Loucy (cell line): ENCODE results near the gene ARHGAP4.

Experiments used
- H2AFZ ChIP-seq: fragments of 200-600 bp; sonication (generic); 2 replicates; pipeline ENCODE4 v1.6.0; 2016; ENCODE audit warnings: antibody characterized with exemption, mild to moderate bottlenecking, low read length, moderate library complexity
- H3F3A ChIP-seq: fragments of 200-600 bp; 2 replicates; pipeline ENCODE4 v1.6.0; 2016; ENCODE audit warnings: antibody characterized with exemption, low read depth, mild to moderate bottlenecking
- H3K27me3 ChIP-seq: fragments of 200-600 bp; sonication (generic); 2 replicates; pipeline ENCODE4 v1.6.1; 2014; ENCODE audit warnings: low read length, mild to moderate bottlenecking; ENCODE audit not compliant: insufficient read depth, poor library complexity, severe bottlenecking
- H3K36me3 ChIP-seq: fragments of 200-600 bp; sonication (generic); 2 replicates; pipeline ENCODE4 v1.6.1; 2016; ENCODE audit warnings: low read length; ENCODE audit not compliant: insufficient read depth
- H3K4me1 ChIP-seq: fragments of 200-600 bp; sonication (generic); 2 replicates; pipeline ENCODE4 v1.5.1; 2014; ENCODE audit warnings: low read length, mild to moderate bottlenecking; ENCODE audit not compliant: insufficient read depth, poor library complexity, severe bottlenecking
- H3K4me2 ChIP-seq: fragments of 200-600 bp; sonication (generic); 2 replicates; pipeline ENCODE4 v1.6.0; 2014; ENCODE audit warnings: antibody characterized with exemption, low read length, low read depth, mild to moderate bottlenecking; ENCODE audit not compliant: poor library complexity, severe bottlenecking
- H3K4me3 ChIP-seq: fragments of 200-600 bp; sonication (generic); 2 replicates; pipeline ENCODE4 v1.5.1; 2014; ENCODE audit warnings: low read length, mild to moderate bottlenecking, mixed read lengths; ENCODE audit not compliant: poor library complexity, severe bottlenecking
- H3K79me2 ChIP-seq: fragments of 200-600 bp; sonication (generic); 2 replicates; pipeline ENCODE4 v1.6.1; 2014; ENCODE audit warnings: low read length; ENCODE audit not compliant: insufficient read depth
- H3K9ac ChIP-seq: fragments of 200-600 bp; sonication (generic); 2 replicates; pipeline ENCODE4 v1.6.0; 2014; ENCODE audit warnings: mild to moderate bottlenecking, low read depth, low read length, moderate library complexity; ENCODE audit not compliant: poor library complexity, severe bottlenecking
- H3K9me2 ChIP-seq: fragments of 200-600 bp; sonication (generic); replicated peaks from 2 replicates; pipeline ENCODE4 v1.6.1; 2016; ENCODE audit warnings: low read depth, low read length, mixed read lengths
- H3K9me3 ChIP-seq: fragments of 200-600 bp; sonication (generic); 2 replicates; pipeline ENCODE4 v1.6.1; 2014; ENCODE audit warnings: mild to moderate bottlenecking, antibody characterized with exemption, low read length, low read depth; ENCODE audit not compliant: insufficient read depth
- H4K20me1 ChIP-seq: fragments of 200-600 bp; sonication (generic); 2 replicates; pipeline ENCODE4 v1.6.0; 2014; ENCODE audit warnings: antibody characterized with exemption, low read length, mild to moderate bottlenecking; ENCODE audit not compliant: insufficient read depth, poor library complexity, severe bottlenecking
- CTCF ChIP-seq: fragments of 200-600 bp; sonication (generic); conservative IDR thresholded peaks from 2 replicates; pipeline ENCODE4 v1.5.1; 2014; ENCODE audit warnings: mild to moderate bottlenecking, antibody characterized with exemption, low read length
- EZH2phosphoT487 ChIP-seq: fragments of 200-600 bp; IDR thresholded peaks from 2 replicates; pipeline ENCODE4 v1.6.1; 2018; ENCODE audit warnings: antibody characterized with exemption, mild to moderate bottlenecking, moderate library complexity, borderline replicate concordance

Gene ARHGAP4

GRCh38 chrX:153905481-153906095 is 20.5 kb downstream of the ARHGAP4 start:
- Histone ChIP-seq H3K4me2 (no peak overlapping the region), H3F3A (peaks cover 2% of the 10 kb centered on the region; the same call in 1 of the 2 replicates), H3K79me2 (no peaks in the 10 kb centered on the region), H3K9me2 (no peaks in the 10 kb centered on the region), H3K9me3 (no peaks in the 10 kb centered on the region), H3K9ac (no peak overlapping the region), H3K36me3 (no peaks in the 10 kb centered on the region), H2AFZ (no peak overlapping the region), H3K4me1 (peaks cover 23% of the 10 kb centered on the region), H4K20me1 (no peaks in the 10 kb centered on the region), H3K27me3 (no peaks in the 10 kb centered on the region), H3K4me3 (no peak overlapping the region)
- no peak for TF ChIP-seq EZH2phosphoT487

GRCh38 chrX:153903991-153904957 is 21.8 kb downstream of the ARHGAP4 start, which contains the start of gene AVPR2:
AVPR2 (plus strand) TSS chrX:153904673; CDS start chrX:153905146, 473 bp downstream.
- Histone ChIP-seq H3K27me3 (no peaks in the 10 kb centered on the region), H3K4me2 (no peak within 1 kb of the TSS), H3K4me1 (peaks cover 26% of the 10 kb centered on the region)

GRCh38 chrX:153903238-153903980 is 22.7 kb downstream of the ARHGAP4 start:
- no peaks in the 10 kb centered on the region for H3K27me3 ChIP-seq

More at GRCh38 chrX:153903991-153904957, 21.8 kb downstream of the ARHGAP4 start, which contains the start of gene AVPR2:
- no peaks in the 10 kb centered on the region for H3K79me2 ChIP-seq
- H3K36me3 ChIP-seq, result no peaks in the 10 kb centered on the region
- H3K4me3 ChIP-seq, result no peak within 1 kb of the TSS
- no peak within 1 kb of the TSS for H2AFZ ChIP-seq
- no peaks in the 10 kb centered on the region for H4K20me1 ChIP-seq
- H3K9ac ChIP-seq, result peak within 1 kb of the TSS; percentile 12
- H3F3A ChIP-seq, result peaks cover 3% of the 10 kb centered on the region; the same call in 1 of the 2 replicates
- TF ChIP-seq CTCF, result no peak
- no peaks in the 10 kb centered on the region for H3K9me2 ChIP-seq
- H3K9me3 ChIP-seq, result no peaks in the 10 kb centered on the region

More at GRCh38 chrX:153903238-153903980, 22.7 kb downstream of the ARHGAP4 start:
- H3K9me3 ChIP-seq, result no peaks in the 10 kb centered on the region
- no peaks in the 10 kb centered on the region for H4K20me1 ChIP-seq
- H2AFZ ChIP-seq, result no peak overlapping the region
- H3F3A ChIP-seq, result peaks cover 3% of the 10 kb centered on the region; the same call in 1 of the 2 replicates
- H3K4me3 ChIP-seq, result no peak overlapping the region
- H3K9me2 ChIP-seq, result no peaks in the 10 kb centered on the region
- peaks cover 26% of the 10 kb centered on the region for H3K4me1 ChIP-seq
- TF ChIP-seq CTCF, result no peak
- no peak for TF ChIP-seq EZH2phosphoT487
- H3K36me3 ChIP-seq, result no peaks in the 10 kb centered on the region
- H3K79me2 ChIP-seq, result no peaks in the 10 kb centered on the region
- no peak overlapping the region for H3K4me2 ChIP-seq
- H3K9ac ChIP-seq, result peak overlapping the region; percentile 12
